ENCODE measurements around the gene RAB36.
A peak's percentile ranks its signal among the peaks of the same experiment; 100 is the strongest.

Gene RAB36

DNA sequence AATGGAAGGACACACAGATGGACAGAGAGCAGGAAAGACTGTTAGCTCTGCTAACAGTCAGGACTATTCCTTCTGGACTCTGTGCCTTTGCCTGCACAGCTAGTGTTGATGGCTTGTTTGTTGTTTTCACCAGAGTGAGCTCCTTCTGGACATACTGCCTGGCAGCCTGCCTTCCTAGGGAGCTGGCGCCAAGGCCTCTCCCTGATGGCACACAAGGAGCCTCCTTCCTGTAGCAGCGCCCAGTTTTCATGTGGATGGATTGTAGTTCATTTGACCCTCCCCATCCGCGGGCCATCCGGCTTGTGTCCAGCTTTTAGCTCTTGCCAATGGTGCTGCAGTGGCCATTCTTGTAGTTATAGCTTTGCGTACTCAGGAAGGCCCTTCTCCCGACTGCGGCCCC is 18.4 kb downstream of the RAB36 start:
- DNase-seq: no peak

DNA sequence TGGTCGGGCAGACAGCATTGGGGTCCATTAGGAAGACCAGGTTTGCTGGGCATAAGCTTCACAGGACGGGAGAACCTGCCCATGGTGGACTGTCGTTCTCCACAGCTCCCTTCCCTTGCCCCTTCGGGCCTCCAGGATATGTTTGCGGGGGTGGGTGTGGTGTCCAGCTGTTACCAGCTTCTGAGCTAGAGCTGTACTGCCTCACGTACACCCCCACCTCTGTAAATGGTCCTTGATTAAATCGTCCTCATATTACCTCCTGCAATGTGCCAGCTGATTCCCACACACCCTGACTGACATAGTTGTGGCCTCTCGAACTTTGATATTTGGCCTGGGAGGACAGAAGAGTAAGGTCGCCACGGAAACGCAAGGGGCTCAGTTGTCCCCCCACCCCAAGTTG is 18.8 kb downstream of the RAB36 start:
- no peak for DNase-seq

GRCh38 chr22:23166042-23166831 is 21.0 kb downstream of the RAB36 start:
- DNase-seq: peak; percentile 26 to 45

GRCh38 chr22:23166841-23167616 is 21.8 kb downstream of the RAB36 start:
- DNase-seq: no peak

DNA sequence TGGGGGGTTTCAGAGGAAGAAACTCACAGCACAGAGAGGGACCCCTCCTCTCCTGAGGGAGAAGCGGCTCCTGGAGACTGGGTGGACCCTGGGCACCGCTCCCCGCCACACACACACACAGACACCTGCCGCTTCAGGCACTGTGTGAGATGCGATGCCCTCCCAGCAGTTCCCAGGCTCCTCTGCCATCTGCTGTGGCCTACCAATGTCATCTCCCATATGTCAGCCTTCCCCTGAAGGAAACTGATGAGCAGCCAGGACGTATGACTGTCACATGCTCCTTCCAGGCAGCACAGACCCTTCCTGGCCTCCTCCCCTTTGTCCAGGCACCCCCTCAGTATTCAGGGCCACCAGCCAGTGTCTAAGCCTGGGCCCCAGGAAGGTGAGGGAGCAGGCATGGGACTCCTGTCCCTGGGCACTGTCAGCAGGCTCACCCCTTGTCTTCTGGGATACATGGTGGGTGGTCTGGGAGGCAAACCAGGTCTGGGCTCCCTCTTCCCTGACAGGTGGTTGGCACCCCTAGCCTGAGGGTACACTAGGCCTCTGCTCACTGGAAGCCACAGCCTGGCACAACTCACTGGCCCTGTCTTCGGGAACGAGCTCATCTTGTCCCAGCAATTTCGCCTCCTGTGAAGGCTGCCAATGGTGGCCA is 23.2 kb downstream of the RAB36 start:
- DNase-seq: no peak

GRCh38 chr22:23169043-23169406 is 23.7 kb downstream of the RAB36 start:
- DNase-seq: no peak

DNA sequence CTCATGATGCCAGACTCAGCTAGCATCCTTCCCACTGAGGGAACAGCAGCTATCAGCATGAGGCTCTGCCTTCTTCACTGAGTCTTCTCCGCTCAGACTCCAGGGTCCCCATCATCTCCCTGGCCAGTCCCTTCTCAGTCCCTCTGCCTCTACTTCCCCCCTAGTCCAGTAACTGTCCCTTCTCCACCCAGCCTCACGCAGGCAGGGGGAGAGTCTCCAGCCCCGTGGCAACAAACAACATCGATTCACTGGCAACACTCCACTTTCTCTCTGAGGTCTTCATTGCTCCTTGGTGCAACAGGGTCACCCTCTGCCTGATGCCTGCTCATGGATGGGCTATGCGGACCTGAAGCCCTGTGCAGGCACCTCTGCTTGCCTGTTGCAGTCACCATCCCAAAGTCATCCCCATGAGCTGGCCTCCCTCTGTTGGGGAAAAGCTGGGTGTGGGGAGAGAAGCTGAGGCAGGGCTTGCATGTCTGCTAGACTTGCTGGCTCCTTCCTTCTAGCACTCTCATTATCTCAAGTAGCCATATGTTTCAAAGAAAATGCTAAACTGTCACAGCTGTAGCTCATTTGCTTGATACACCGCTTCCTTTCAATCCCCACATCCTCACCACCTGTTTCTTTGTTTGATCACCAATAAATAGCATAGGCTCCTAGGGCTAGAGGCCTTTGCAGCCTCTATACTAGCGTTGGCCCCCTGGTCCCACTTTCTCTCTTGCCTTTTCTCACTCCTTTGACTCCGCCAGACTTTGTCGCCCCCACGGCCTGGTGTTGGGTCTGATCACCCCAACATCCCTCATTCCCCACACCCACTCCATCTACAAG is 30.8 kb downstream of the RAB36 start:
- DNase-seq: no peak

DNA sequence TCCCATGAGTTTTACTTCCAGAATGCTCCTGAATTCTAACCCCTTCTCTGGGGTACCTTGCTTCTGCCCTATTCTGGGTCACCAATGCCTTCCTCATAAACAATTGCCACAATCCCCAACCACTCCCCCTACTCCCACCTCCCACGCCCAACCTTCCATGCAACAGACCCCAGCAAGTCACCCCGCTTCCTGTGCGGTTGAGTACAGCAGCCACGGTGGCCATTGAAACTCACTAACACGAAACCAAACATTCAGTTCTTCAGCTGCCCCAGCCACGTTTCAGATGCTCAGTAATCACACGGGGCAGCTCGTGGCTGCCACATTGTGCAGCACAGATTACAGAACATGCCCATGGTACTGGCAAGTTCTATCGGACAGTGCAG is 31.4 kb downstream of the RAB36 start:
- no peak for DNase-seq

DNA sequence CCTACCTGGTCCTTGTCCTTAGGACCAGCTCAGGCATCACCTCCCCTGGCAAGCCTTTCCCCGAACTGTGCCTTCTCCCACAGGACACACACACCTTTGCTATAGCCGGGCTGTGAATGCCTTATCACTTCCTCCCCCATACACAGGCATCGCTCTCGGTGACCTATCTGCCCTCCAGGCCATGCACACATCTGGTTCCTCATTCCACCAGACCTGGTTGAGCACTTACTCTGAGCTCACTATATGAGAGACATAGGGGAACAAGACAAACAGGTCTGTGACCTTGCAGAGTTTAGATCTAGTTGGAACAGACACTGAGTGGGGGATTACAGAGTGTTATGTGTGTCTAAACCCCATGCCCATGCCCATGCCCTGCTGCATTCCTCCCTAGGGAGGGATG is 31.9 kb downstream of the RAB36 start:
- DNase-seq: no peak

DNA sequence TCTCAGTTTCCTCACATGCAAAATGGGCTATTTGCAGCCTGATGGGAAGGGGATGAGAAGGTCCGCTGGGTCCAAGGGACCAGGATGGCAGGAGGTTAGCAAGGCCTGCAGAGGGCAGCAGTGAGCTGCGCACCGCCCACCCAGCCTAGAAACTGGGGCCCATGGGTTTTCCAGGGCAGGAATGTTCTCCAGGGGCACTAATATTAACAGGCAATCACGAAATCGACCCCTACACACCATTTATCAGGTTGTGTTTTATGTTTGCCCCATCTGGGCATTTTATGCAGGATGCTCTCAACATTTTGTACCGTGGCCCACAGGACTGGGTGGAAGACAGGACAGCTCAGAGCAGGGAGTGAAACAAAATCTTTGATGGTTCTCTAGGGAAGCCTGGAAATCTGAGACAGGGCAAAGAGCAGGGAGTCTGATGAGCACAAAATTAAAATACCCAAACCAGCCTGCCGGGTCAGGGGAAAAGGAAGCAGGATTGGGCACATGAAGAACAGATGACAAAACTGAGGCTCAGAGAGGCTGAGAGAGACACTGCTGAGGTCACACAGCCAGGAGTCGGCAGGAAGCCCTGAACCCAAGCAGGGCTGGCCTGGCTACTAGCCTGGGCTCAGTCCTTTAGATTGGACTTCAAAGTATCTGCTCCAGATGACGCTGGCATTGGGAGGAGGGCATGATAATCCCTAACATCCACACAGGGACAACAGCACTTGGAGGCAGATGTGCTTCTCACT is 33.4 kb downstream of the RAB36 start:
- peak; percentile 30 to 75 for DNase-seq

DNA sequence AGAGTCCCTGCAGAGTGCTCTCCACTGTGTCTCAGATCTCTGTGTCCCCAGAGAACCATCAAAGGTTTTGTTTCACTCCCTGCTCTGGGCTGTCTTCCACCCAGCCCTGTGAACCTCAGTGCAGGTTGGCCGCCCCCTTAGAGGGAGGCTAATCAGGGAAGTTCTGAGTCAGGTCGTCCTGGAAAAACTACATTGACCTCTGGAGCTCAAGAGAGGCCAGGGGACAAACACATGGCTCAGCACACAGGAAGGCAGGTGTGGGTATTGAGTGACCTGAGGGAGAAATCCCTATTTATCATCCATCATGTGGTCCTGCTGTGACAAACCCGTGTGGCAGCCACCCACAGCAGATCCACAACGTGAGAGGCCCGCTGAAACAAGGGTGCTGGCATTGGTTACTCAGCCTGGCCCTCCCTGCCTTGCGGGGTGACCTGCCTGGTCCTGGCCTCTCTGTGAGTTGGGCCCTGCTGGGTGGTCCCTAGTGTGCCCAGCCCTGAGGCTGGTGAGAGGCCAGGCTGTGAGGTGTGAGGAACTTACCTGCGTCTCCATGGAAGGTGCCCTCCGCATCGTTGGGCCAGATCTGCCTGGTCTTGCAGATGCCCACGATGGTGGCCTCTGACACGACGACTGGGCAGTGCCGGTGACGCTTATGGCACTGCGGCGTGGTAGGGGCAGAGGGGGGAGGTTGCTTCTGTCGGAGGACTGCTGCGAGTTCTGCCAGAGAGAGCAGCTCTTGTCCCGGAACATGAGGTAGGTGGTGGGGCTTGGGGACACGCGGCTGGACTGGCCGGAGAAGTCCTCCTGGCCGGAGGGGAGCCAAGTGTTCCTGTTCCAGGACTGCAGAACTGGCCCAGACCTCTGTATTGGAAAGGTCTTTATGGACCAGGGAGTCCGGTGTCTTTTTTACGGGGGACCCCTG is 34.4 kb downstream of the RAB36 start:
- no peak for DNase-seq

GRCh38 chr22:23180301-23180892 is 35.1 kb downstream of the RAB36 start, which contains the start of gene BCR:
Gene BCR, plus strand, starts transcription at chr22:23180509. Its CDS starts 452 bp downstream, at chr22:23180961.
- DNase-seq: peak; percentile 38 to 52

DNA sequence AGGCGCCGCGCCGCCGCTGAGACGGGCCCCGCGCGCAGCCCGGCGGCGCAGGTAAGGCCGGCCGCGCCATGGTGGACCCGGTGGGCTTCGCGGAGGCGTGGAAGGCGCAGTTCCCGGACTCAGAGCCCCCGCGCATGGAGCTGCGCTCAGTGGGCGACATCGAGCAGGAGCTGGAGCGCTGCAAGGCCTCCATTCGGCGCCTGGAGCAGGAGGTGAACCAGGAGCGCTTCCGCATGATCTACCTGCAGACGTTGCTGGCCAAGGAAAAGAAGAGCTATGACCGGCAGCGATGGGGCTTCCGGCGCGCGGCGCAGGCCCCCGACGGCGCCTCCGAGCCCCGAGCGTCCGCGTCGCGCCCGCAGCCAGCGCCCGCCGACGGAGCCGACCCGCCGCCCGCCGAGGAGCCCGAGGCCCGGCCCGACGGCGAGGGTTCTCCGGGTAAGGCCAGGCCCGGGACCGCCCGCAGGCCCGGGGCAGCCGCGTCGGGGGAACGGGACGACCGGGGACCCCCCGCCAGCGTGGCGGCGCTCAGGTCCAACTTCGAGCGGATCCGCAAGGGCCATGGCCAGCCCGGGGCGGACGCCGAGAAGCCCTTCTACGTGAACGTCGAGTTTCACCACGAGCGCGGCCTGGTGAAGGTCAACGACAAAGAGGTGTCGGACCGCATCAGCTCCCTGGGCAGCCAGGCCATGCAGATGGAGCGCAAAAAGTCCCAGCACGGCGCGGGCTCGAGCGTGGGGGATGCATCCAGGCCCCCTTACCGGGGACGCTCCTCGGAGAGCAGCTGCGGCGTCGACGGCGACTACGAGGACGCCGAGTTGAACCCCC is 35.8 kb downstream of the RAB36 start:
- DNase-seq: no peak

- no peak for DNase-seq
Measured at GRCh38 chr22:23181721-23182308, 36.5 kb downstream of the RAB36 start.

- peak; percentile 27 to 42 for DNase-seq
Measured at GRCh38 chr22:23182309-23183060, 37.2 kb downstream of the RAB36 start.

GRCh38 chr22:23183061-23183698 is 37.9 kb downstream of the RAB36 start:
- DNase-seq: no peak

GRCh38 chr22:23184100-23184763 is 39.0 kb downstream of the RAB36 start:
- DNase-seq: no peak

All from inflammatory macrophage treated with lipopolysaccharide for 1 hour (primary cell).